Kidney epithelial cell (primary cell): ENCODE measurements around the gene C6orf15. TPM values are rescaled to one million over a fixed set of nuclear protein-coding genes. Genes with fewer than 3 reads are reported as not detected.

Source experiments
- DNase-seq: peaks from one replicate; pipeline ENCODE4 v3.0.0-alpha.2; 2010; ENCODE audit warnings: low read depth
- H3K27me3 ChIP-seq: 2 replicates; pipeline ENCODE4 v1.6.0; 2011; ENCODE audit warnings: low read length; ENCODE audit not compliant: control insufficient read depth, insufficient read depth
- H3K36me3 ChIP-seq: 2 replicates; pipeline ENCODE4 v1.5.1; 2011; ENCODE audit warnings: low read length; ENCODE audit not compliant: control insufficient read depth, insufficient read depth
- H3K4me3 ChIP-seq: 2 replicates; pipeline ENCODE4 v1.5.1; 2011; ENCODE audit warnings: low read depth, mild to moderate bottlenecking, control low read depth, low read length
- CTCF ChIP-seq: IDR thresholded peaks from 2 replicates; pipeline ENCODE4 v1.5.1; 2011; ENCODE audit warnings: mild to moderate bottlenecking, moderate library complexity, low read length, control low read depth, inconsistent platforms; ENCODE audit not compliant: insufficient read depth, poor library complexity, severe bottlenecking
- total RNA-seq: library from RNA; depleted of rRNA; stranded (reverse); fragments of >200 nt; gene quantifications from 2 replicates; pipeline ENCODE4 v1.2.3, GENCODE V29; 2015

C6orf15 gene
- total RNA-seq, 1 donor from 2014 or later: 0.79 TPM

GRCh38 chr6:31126396-31127175, 14.2 kb upstream of the C6orf15 start:
- DNase-seq: no peak
- no peak overlapping the region for H3K4me3 ChIP-seq
- H3K36me3 ChIP-seq: no peaks in the 10 kb centered on the region
- no peaks in the 10 kb centered on the region for H3K27me3 ChIP-seq
- TF ChIP-seq CTCF: no peak

GRCh38 chr6:31125586-31126363, 13.4 kb upstream of the C6orf15 start:
- no peaks in the 10 kb centered on the region for H3K27me3 ChIP-seq
- no peak for DNase-seq
- H3K4me3 ChIP-seq: no peak overlapping the region
- no peak for TF ChIP-seq CTCF
- no peaks in the 10 kb centered on the region for H3K36me3 ChIP-seq

GRCh38 chr6:31125162-31125561, 12.8 kb upstream of the C6orf15 start:
- DNase-seq: no peak
- TF ChIP-seq CTCF: no peak
- H3K27me3 ChIP-seq: no peaks in the 10 kb centered on the region
- H3K36me3 ChIP-seq: no peaks in the 10 kb centered on the region
- no peak overlapping the region for H3K4me3 ChIP-seq

- TF ChIP-seq CTCF: no peak
- DNase-seq: no peak
Observed at GRCh38 chr6:31122791-31123706, 10.7 kb upstream of the C6orf15 start.

GRCh38 chr6:31121131-31121790, 8.9 kb upstream of the C6orf15 start:
- DNase-seq: no peak
- H3K27me3 ChIP-seq: no peaks in the 10 kb centered on the region
- no peak for TF ChIP-seq CTCF
- no peak overlapping the region for H3K4me3 ChIP-seq
- H3K36me3 ChIP-seq: no peaks in the 10 kb centered on the region

More at GRCh38 chr6:31122791-31123706, 10.7 kb upstream of the C6orf15 start:
- no peaks in the 10 kb centered on the region for H3K27me3 ChIP-seq
- no peaks in the 10 kb centered on the region for H3K36me3 ChIP-seq
- H3K4me3 ChIP-seq: no peak overlapping the region
